ENCODE results near the gene DDX39A. TPM values are rescaled to one million over a fixed set of nuclear protein-coding genes. Genes with fewer than 3 reads are reported as not detected.
"Not testable (repeated sequence)": the region's sequence is repeated elsewhere in the genome, so short reads cannot be mapped to it uniquely, and the experiment has no call there.

DDX39A gene
- total and polyA plus RNA-seq, 3 experiments from 2014 or later = 110 to 302 (median 298) TPM

DNA sequence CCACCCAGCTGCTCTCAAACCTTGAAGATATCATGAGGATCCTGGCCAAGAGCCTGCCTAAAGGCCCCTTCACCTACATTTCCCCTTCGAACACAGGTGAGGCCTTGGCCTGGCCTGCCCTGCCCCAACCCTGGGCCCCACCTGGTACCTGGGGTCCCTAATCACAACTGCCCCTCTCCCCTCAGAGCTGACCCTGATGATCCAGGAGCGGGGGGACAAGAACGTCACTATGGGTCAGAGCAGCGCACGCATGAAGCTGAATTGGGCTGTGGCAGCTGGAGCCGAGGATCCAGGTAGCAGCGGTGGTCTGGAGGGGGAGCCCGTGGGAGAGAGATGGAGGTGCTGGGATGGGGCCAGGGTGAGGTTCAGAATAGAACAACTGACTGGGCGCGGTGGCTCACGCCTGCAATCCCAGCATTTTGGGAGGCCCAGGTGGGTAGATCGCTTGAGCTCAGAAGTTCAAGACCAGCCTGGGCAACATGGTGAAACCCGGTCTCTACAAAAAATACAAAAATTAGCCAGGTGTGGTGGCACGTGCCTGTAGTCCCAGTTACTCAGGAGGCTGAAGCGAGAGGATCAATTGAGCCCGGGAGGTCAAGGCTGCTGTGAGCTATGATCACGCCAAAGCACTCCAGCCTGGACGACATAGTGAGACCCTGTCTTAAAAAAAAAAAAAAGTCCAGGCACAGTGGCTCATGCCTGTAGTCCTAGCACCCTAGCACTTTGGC lies 17.5 kb downstream of the DDX39A start:
- no peaks in the 10 kb centered on the region for H3K27me3 ChIP-seq (ENCODE audit: insufficient read depth, low read length, poor library complexity, severe bottlenecking)
- POLR2A ChIA-PET = interaction anchor here (1.2 kb wide), 1 partner anchor 20 kb away, joined by 11 read pairs; the partner anchor contains the start of gene ADGRE5
- CTCF ChIA-PET = interaction anchor here (0.8 to 14.4 kb wide), 6 partner anchors 9 to 265 kb away, joined by 3 to 186 read pairs (median 4); partner anchors contain the start of gene ADGRE5
- H3K36me3 ChIP-seq (ENCODE audit: insufficient read depth, low read length) = peaks cover 48% of the 10 kb centered on the region
- peak overlapping the region in 3 of 8 donors; percentile 47 to 97 (median 75) for H3K27ac Mint-ChIP-seq
- H3K4me3 Mint-ChIP-seq = peak overlapping the region in 2 of 7 donors; percentile 59 to 77
- no peak overlapping the region for H3K4me3 ChIP-seq (ENCODE audit: low read length)
- H3K4me1 Mint-ChIP-seq = peaks cover 0 to 22% (median 9%) of the 10 kb centered on the region in 3 donors
- H3K9me3 ChIP-seq (ENCODE audit: low read length) = no peaks in the 10 kb centered on the region
- peaks cover 0 to 6% of the 10 kb centered on the region in 2 donors for H3K27me3 Mint-ChIP-seq
- H3K36me3 Mint-ChIP-seq = peaks cover 12 to 79% (median 13%) of the 10 kb centered on the region in 3 donors
- H3K27ac ChIP-seq (ENCODE audit: low read depth, low read length) = no peak overlapping the region
- no peaks in the 10 kb centered on the region for H3K9me3 Mint-ChIP-seq
- peaks cover 19% of the 10 kb centered on the region for H3K4me1 ChIP-seq (ENCODE audit: insufficient read depth, low read length)
- DNase-seq = peak in 1 of 5 donors; percentile 3

DNA sequence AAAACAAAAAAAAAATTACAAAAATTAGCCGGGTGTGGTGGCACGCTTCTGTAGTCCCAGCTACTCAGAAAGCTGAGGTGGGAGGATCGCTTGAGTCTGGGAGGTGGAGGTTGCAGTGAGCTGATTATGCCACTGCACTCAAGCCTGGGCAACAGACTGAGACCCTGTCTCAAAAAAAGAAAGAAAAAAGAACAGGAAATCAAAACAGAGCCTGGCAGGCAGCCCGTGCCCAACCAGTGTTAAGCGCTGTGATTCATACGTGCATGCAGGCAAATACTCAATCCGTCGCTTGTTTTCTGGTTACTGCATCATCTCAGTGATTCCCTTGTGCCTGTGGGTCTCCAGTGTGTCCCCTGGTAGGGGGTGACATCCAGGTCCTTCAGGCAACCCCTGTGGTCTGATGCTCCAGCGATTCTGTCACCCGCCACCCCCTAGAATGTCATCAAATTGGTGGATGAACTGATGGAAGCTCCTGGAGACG lies 18.1 kb downstream of the DDX39A start:
- POLR2A ChIA-PET = interaction anchor here (1.2 kb wide), 1 partner anchor 20 kb away, joined by 11 read pairs; the partner anchor contains the start of gene ADGRE5
- H3K9me3 ChIP-seq (ENCODE audit: low read length) = no peaks in the 10 kb centered on the region

DNA sequence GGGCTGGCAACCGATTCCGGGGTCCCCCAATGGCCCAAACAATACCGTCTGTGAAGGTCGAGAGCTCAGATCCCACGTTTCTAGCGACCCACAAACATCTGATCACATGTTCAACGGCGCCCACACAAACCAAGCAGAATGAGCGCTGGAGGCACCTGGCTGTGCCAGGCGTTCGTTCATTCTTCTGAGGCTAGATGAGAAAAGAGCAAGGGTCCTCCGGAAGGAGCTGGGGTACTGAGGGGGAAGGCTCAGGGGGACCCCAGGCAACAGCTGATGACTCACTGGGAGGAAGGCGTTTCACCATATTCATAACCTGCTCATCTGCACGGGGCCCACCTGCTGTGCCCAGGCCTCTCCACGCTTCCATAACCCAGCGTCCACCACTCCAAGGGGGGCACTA lies 22.0 kb downstream of the DDX39A start:
- H3K4me1 ChIP-seq (ENCODE audit: insufficient read depth, low read length); H3K9me3 Mint-ChIP-seq; H3K27ac ChIP-seq (ENCODE audit: low read depth, low read length); H3K4me3 ChIP-seq (ENCODE audit: low read length); H3K27me3 ChIP-seq (ENCODE audit: insufficient read depth, low read length, poor library complexity, severe bottlenecking); DNase-seq; H3K27me3 Mint-ChIP-seq; H3K9me3 ChIP-seq (ENCODE audit: low read length): not testable (repeated sequence)
- H3K36me3 ChIP-seq (ENCODE audit: insufficient read depth, low read length) = peaks cover 58% of the 10 kb centered on the region
- peaks cover 0 to 13% (median 10%) of the 10 kb centered on the region in 3 donors for H3K4me1 Mint-ChIP-seq
- CTCF ChIA-PET = interaction anchor here (4.2 kb wide), 1 partner anchor 9 kb away, joined by 14 read pairs; no protein-coding TSS in a partner anchor
- H3K4me3 Mint-ChIP-seq = peak overlapping the region in 3 of 7 donors; percentile 15 to 86 (median 63)
- POLR2A ChIA-PET = interaction anchor here (0.8 kb wide), 1 partner anchor 368 kb away, joined by 3 read pairs; no protein-coding TSS in a partner anchor
- peaks cover 4 to 90% (median 5%) of the 10 kb centered on the region in 3 donors for H3K36me3 Mint-ChIP-seq
- H3K27ac Mint-ChIP-seq = peak overlapping the region in 6 of 8 donors; percentile 47 to 96 (median 88)

More for the DNA sequence above, 18.1 kb downstream of the DDX39A start:
- CTCF ChIA-PET = interaction anchor here (1.2 to 14.4 kb wide), 4 partner anchors 20 to 233 kb away, joined by 4 to 186 read pairs (median 11); partner anchors contain the start of gene ADGRE5
- Mint-ChIP-seq H3K4me3 (peak overlapping the region in 2 of 7 donors; percentile 40 to 77), H3K4me1 (peaks cover 0 to 18% (median 7%) of the 10 kb centered on the region in 3 donors), H3K36me3 (peaks cover 12 to 80% (median 13%) of the 10 kb centered on the region in 3 donors), H3K27ac (peak overlapping the region in 6 of 8 donors; percentile 33 to 97 (median 50)), H3K27me3 (peaks cover 0 to 5% of the 10 kb centered on the region in 2 donors), H3K9me3 (no peaks in the 10 kb centered on the region)
- Histone ChIP-seq H3K27me3 (ENCODE audit: insufficient read depth, low read length, poor library complexity, severe bottlenecking) (no peaks in the 10 kb centered on the region), H3K27ac (ENCODE audit: low read depth, low read length) (no peak overlapping the region), H3K36me3 (ENCODE audit: insufficient read depth, low read length) (peaks cover 50% of the 10 kb centered on the region), H3K4me3 (ENCODE audit: low read length) (no peak overlapping the region), H3K4me1 (ENCODE audit: insufficient read depth, low read length) (peaks cover 14% of the 10 kb centered on the region)
- DNase-seq = peak in 1 of 5 donors; percentile 0

DNA sequence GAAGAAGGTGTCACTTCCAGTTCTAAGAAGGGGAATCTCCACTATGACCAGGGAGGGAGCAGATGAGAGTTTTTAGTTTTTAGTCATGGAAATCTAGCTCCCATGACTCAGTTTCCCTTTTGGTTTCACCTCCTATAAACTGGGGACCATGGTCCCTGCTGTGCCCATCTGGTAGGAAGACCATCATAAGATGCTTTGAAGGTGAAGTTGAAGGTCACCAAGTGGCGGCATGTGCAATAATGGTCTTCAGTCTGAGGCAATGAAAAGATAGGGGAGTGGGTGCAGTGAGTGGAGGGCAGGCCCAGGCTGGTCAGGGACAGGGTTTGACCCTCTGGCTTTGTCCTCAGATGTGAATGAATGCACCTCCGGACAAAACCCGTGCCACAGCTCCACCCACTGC lies 22.4 kb downstream of the DDX39A start:
- peak overlapping the region in 2 of 7 donors; percentile 63 to 86 for H3K4me3 Mint-ChIP-seq
- H3K27ac Mint-ChIP-seq = peak overlapping the region in 6 of 8 donors; percentile 14 to 96 (median 74)
- H3K9me3 Mint-ChIP-seq; H3K27ac ChIP-seq (ENCODE audit: low read depth, low read length); H3K27me3 Mint-ChIP-seq; H3K4me3 ChIP-seq (ENCODE audit: low read length); H3K27me3 ChIP-seq (ENCODE audit: insufficient read depth, low read length, poor library complexity, severe bottlenecking); H3K9me3 ChIP-seq (ENCODE audit: low read length); H3K4me1 ChIP-seq (ENCODE audit: insufficient read depth, low read length); DNase-seq; POLR2A ChIA-PET: not testable (repeated sequence)
- H3K4me1 Mint-ChIP-seq = peaks cover 0 to 13% (median 10%) of the 10 kb centered on the region in 3 donors
- CTCF ChIA-PET = interaction anchor here (4.2 kb wide), 1 partner anchor 9 kb away, joined by 14 read pairs; no protein-coding TSS in a partner anchor
- peaks cover 55% of the 10 kb centered on the region for H3K36me3 ChIP-seq (ENCODE audit: insufficient read depth, low read length)
- H3K36me3 Mint-ChIP-seq = peaks cover 4 to 88% (median 5%) of the 10 kb centered on the region in 3 donors

DNA sequence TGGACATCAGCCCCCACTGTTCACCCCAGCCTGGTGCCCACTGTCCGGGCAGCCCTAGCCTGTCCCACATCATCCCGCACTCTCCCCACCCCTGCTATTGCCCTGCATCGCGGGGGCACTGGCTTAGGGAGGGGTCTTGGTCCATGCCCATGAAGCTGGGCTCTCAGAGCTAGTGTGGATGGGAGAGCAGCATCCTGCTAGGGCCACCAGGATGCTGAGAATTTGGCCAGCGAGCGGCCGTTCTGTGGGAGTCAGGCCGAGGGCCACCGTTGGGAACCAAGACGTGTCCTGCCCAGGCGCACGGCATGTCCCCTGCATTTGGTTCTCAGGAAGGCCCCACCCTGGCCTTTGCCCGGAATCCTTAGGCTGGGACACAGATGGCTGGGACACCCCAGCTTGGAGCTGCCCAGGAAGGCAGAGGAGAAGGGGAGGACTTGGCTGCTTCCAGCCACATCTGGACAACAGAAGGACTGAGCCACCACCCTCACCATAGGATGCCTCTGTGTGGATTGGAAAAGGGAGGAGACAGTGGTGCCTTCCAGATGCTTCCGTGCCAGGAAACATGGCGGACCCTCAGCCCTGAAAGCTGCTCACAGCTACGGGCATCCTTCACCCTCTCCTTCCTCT lies 23.3 kb downstream of the DDX39A start:
- Mint-ChIP-seq H3K27ac (peak overlapping the region in 4 of 8 donors; percentile 32 to 96 (median 64)), H3K27me3 (peaks cover 0 to 8% of the 10 kb centered on the region in 2 donors), H3K4me3 (peak overlapping the region in 2 of 7 donors; percentile 63 to 70), H3K36me3 (peaks cover 4 to 88% (median 10%) of the 10 kb centered on the region in 3 donors), H3K4me1 (peaks cover 0 to 17% (median 10%) of the 10 kb centered on the region in 3 donors), H3K9me3 (peaks cover 0 to under 1% (median 0%) of the 10 kb centered on the region in 5 donors)
- H3K4me1 ChIP-seq (ENCODE audit: insufficient read depth, low read length) = peaks cover under 1% of the 10 kb centered on the region
- POLR2A ChIA-PET = no interaction called here
- no peaks in the 10 kb centered on the region for H3K9me3 ChIP-seq (ENCODE audit: low read length)
- no peak overlapping the region for H3K4me3 ChIP-seq (ENCODE audit: low read length)
- CTCF ChIA-PET = interaction anchor here (1.1 to 4.2 kb wide), 3 partner anchors 10 to 259 kb away, joined by 4 to 14 read pairs (median 5); partner anchors contain the start of gene ASF1B
- peaks cover 53% of the 10 kb centered on the region for H3K36me3 ChIP-seq (ENCODE audit: insufficient read depth, low read length)
- no peaks in the 10 kb centered on the region for H3K27me3 ChIP-seq (ENCODE audit: insufficient read depth, low read length, poor library complexity, severe bottlenecking)
- no peak for DNase-seq
- H3K27ac ChIP-seq (ENCODE audit: low read depth, low read length) = no peak overlapping the region

DNA sequence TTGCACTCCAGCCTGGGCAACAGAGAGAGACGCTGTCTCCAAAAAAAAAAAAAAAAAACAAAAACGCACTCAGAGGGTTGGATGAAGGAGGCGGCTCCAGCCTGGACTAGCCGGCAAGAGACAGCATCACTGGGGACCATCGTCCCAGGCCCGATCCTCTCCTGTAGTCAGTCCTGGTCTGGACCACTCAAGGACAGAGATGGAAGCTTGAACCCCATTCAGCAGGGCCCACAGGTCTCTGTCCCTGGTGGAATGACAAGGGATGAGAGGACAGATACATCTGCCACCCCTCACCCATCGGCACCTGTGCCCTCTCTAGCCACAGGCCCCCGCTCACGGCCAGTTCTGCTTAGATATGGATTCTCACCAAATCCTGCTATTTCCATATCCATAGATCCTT lies 23.9 kb downstream of the DDX39A start:
- peaks cover 6 to 90% (median 12%) of the 10 kb centered on the region in 3 donors for H3K36me3 Mint-ChIP-seq
- no peak overlapping the region for H3K27ac ChIP-seq (ENCODE audit: low read depth, low read length)
- POLR2A ChIA-PET = interaction anchor here (0.6 kb wide), 2 partner anchors 9 to 10 kb away, joined by 3 to 7 read pairs; no protein-coding TSS in a partner anchor

DNA sequence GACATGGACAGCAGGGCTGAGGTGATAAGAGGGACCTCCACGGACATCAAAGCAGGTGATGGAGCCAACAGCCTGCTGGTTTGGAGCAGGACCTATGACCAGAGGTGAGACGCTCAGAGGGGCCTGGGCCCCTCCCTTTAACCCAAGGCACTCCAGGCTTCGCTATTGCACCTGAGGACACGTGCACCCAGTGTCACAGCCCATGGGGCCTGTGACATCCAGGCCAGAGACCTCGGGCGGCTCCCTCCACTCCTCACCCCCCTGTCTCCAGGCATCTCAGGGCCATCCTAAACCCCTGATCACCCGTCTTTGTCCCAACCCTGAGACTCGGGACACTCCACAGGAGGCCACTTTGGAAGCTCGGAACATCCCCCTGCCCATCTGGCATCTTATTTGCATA lies 25.0 kb downstream of the DDX39A start:
- DNase-seq = no peak
- H3K27me3 ChIP-seq (ENCODE audit: insufficient read depth, low read length, poor library complexity, severe bottlenecking) = no peaks in the 10 kb centered on the region
- H3K4me1 ChIP-seq (ENCODE audit: insufficient read depth, low read length) = no peaks in the 10 kb centered on the region
- H3K27me3 Mint-ChIP-seq = peaks cover 0 to 10% of the 10 kb centered on the region in 2 donors
- peak overlapping the region in 6 of 8 donors; percentile 10 to 96 (median 78) for H3K27ac Mint-ChIP-seq
- ChIA-PET POLR2A (interaction anchor here (0.6 to 0.8 kb wide), 2 partner anchors 16 to 66 kb away, joined by 3 to 5 read pairs; no protein-coding TSS in a partner anchor), CTCF (interaction anchor here (0.6 to 4.2 kb wide), 2 partner anchors 12 to 32 kb away, joined by 4 to 14 read pairs; no protein-coding TSS in a partner anchor)
- no peak overlapping the region for H3K27ac ChIP-seq (ENCODE audit: low read depth, low read length)
- H3K9me3 ChIP-seq (ENCODE audit: low read length) = no peaks in the 10 kb centered on the region
- peak overlapping the region in 2 of 7 donors; percentile 5 to 75 for H3K4me3 Mint-ChIP-seq
- H3K36me3 Mint-ChIP-seq = peaks cover 6 to 95% (median 12%) of the 10 kb centered on the region in 3 donors
- no peak overlapping the region for H3K4me3 ChIP-seq (ENCODE audit: low read length)
- H3K36me3 ChIP-seq (ENCODE audit: insufficient read depth, low read length) = peaks cover 58% of the 10 kb centered on the region
- peaks cover 0 to 20% (median 10%) of the 10 kb centered on the region in 3 donors for H3K4me1 Mint-ChIP-seq
- peaks cover 0 to 2% (median 0%) of the 10 kb centered on the region in 5 donors for H3K9me3 Mint-ChIP-seq

More for the DNA sequence above, 23.9 kb downstream of the DDX39A start:
- Histone ChIP-seq H3K36me3 (ENCODE audit: insufficient read depth, low read length) (peaks cover 58% of the 10 kb centered on the region), H3K9me3 (ENCODE audit: low read length) (no peaks in the 10 kb centered on the region), H3K27me3 (ENCODE audit: insufficient read depth, low read length, poor library complexity, severe bottlenecking) (no peaks in the 10 kb centered on the region), H3K4me3 (ENCODE audit: low read length) (no peak overlapping the region), H3K4me1 (ENCODE audit: insufficient read depth, low read length) (no peaks in the 10 kb centered on the region)
- CTCF ChIA-PET = interaction anchor here (1.1 to 4.2 kb wide), 3 partner anchors 11 to 259 kb away, joined by 4 to 14 read pairs (median 5); partner anchors contain the start of gene ASF1B
- Mint-ChIP-seq H3K4me3 (peak overlapping the region in 2 of 7 donors; percentile 12 to 63), H3K27me3 (peaks cover 0 to 8% of the 10 kb centered on the region in 2 donors), H3K9me3 (peaks cover 0 to 2% (median 0%) of the 10 kb centered on the region in 5 donors), H3K27ac (peak overlapping the region in 4 of 8 donors; percentile 22 to 96 (median 58)), H3K4me1 (peaks cover 0 to 20% (median 10%) of the 10 kb centered on the region in 3 donors)
- DNase-seq = no peak
